H9 (cell line): ENCODE data around the gene CELF5. TPM values are rescaled to one million over a fixed set of nuclear protein-coding genes. Genes with fewer than 3 reads are reported as not detected.

Experiments
- DNase-seq: peaks from one replicate; pipeline ENCODE4 v3.0.0-alpha.2; 2017
- H2AFZ ChIP-seq: one replicate; pipeline ENCODE4 v1.6.1; 2013; ENCODE audit warnings: mild to moderate bottlenecking, low read length, control low read depth, moderate library complexity
- H2AK5ac ChIP-seq: 2 replicates; pipeline ENCODE4 v1.6.1; 2013; ENCODE audit warnings: low read length, control low read depth, mixed read lengths; ENCODE audit not compliant: insufficient read length
- H2BK120ac ChIP-seq: one replicate; pipeline ENCODE4 v1.6.1; 2013; ENCODE audit warnings: low read depth, mild to moderate bottlenecking, low read length, control low read depth, inconsistent platforms; ENCODE audit not compliant: poor library complexity, severe bottlenecking
- H2BK12ac ChIP-seq: 2 replicates; pipeline ENCODE4 v1.6.1; 2013; ENCODE audit warnings: low read length, control low read depth, mixed read lengths, low read depth; ENCODE audit not compliant: insufficient read length
- H2BK15ac ChIP-seq: 2 replicates; pipeline ENCODE4 v1.6.1; 2013; ENCODE audit warnings: low read depth, low read length, control low read depth
- H2BK20ac ChIP-seq: one replicate; pipeline ENCODE4 v1.6.1; 2013; ENCODE audit warnings: low read depth, mild to moderate bottlenecking, low read length, control low read depth, inconsistent platforms; ENCODE audit not compliant: poor library complexity, severe bottlenecking
- H2BK5ac ChIP-seq: 2 replicates; pipeline ENCODE4 v1.6.1; 2013; ENCODE audit warnings: low read length, control low read depth, mixed read lengths; ENCODE audit not compliant: insufficient read length
- H3K14ac ChIP-seq: 2 replicates; pipeline ENCODE4 v1.6.1; 2013; ENCODE audit warnings: low read length, control low read depth; ENCODE audit not compliant: insufficient read depth
- H3K18ac ChIP-seq: 2 replicates; pipeline ENCODE4 v1.6.1; 2013; ENCODE audit warnings: low read depth, mild to moderate bottlenecking, mixed read lengths, low read length, control low read depth; ENCODE audit not compliant: insufficient read length
- H3K23ac ChIP-seq: 2 replicates; pipeline ENCODE4 v1.6.1; 2013; ENCODE audit warnings: low read length, control low read depth, mixed read lengths, low read depth; ENCODE audit not compliant: insufficient read length
- H3K23me2 ChIP-seq: 2 replicates; pipeline ENCODE4 v1.6.1; 2013; ENCODE audit warnings: low read depth, mild to moderate bottlenecking, mixed read lengths, low read length, control low read depth; ENCODE audit not compliant: insufficient read length, poor library complexity, severe bottlenecking
- H3K27ac ChIP-seq: 2 replicates; pipeline ENCODE4 v1.5.1; 2013; ENCODE audit warnings: low read length, control low read depth, mixed read lengths, low read depth; ENCODE audit not compliant: insufficient read length
- H3K27me3 ChIP-seq: 2 replicates; pipeline ENCODE4 v1.6.1; 2013; ENCODE audit warnings: low read length, control low read depth, inconsistent platforms; ENCODE audit not compliant: insufficient read depth
- H3K4ac ChIP-seq: 2 replicates; pipeline ENCODE4 v1.6.1; 2013; ENCODE audit warnings: low read depth, mild to moderate bottlenecking, control low read depth, inconsistent platforms, low read length, moderate library complexity
- H3K4me1 ChIP-seq: 2 replicates; pipeline ENCODE4 v1.6.1; 2013; ENCODE audit warnings: low read length, control low read depth, inconsistent platforms; ENCODE audit not compliant: insufficient read depth
- H3K4me2 ChIP-seq: 2 replicates; pipeline ENCODE4 v1.6.1; 2013; ENCODE audit warnings: low read length, control low read depth, mixed read lengths; ENCODE audit not compliant: insufficient read length, insufficient read depth
- H3K56ac ChIP-seq: 2 replicates; pipeline ENCODE4 v1.6.1; 2013; ENCODE audit warnings: low read depth, mild to moderate bottlenecking, mixed read lengths, low read length, control low read depth; ENCODE audit not compliant: insufficient read length
- H3K79me1 ChIP-seq: 2 replicates; pipeline ENCODE4 v1.6.1; 2013; ENCODE audit warnings: low read depth, mild to moderate bottlenecking, moderate library complexity, low read length, control low read depth, inconsistent platforms; ENCODE audit not compliant: insufficient read depth, poor library complexity, severe bottlenecking
- H3K79me2 ChIP-seq: 2 replicates; pipeline ENCODE4 v1.6.1; 2013; ENCODE audit warnings: low read length, control low read depth, inconsistent platforms; ENCODE audit not compliant: insufficient read depth
- H3K9ac ChIP-seq: 2 replicates; pipeline ENCODE4 v1.6.1; 2013; ENCODE audit warnings: low read length, control low read depth, mixed read lengths; ENCODE audit not compliant: insufficient read length; ENCODE audit errors: extremely low read depth
- H3K9me3 ChIP-seq: one replicate; pipeline ENCODE4 v1.6.1; 2013; ENCODE audit warnings: low read depth, low read length, inconsistent platforms; ENCODE audit not compliant: control insufficient read depth
- H3T11ph ChIP-seq: one replicate; pipeline ENCODE4 v1.6.1; 2013; ENCODE audit warnings: mild to moderate bottlenecking, low read length, control low read depth, inconsistent platforms
- H4K20me1 ChIP-seq: one replicate; pipeline ENCODE4 v1.6.1; 2013; ENCODE audit not compliant: control insufficient read depth, insufficient read length, insufficient read depth
- H4K5ac ChIP-seq: 2 replicates; pipeline ENCODE4 v1.6.1; 2013; ENCODE audit warnings: low read depth, mild to moderate bottlenecking, mixed read lengths, low read length, control low read depth; ENCODE audit not compliant: insufficient read length
- H4K8ac ChIP-seq: replicated peaks from 2 replicates; pipeline ENCODE4 v1.6.1; 2013; ENCODE audit warnings: low read length, control low read depth, mixed read lengths, low read depth; ENCODE audit not compliant: insufficient read length
- H4K91ac ChIP-seq: 2 replicates; pipeline ENCODE4 v1.6.1; 2013; ENCODE audit warnings: low read depth, mild to moderate bottlenecking, moderate library complexity, mixed read lengths, low read length, control low read depth; ENCODE audit not compliant: insufficient read length
- H3K27ac Mint-ChIP-seq, 3 experiments: 2 replicates in 2 of 3; 3 replicates in 1 of 3; pipeline ENCODE4 v1.8.0; 2020 to 2021; ENCODE audit warnings: mixed read lengths in 3 of 3, mild to moderate bottlenecking in 1 of 3, moderate library complexity in 1 of 3
- H3K27me3 Mint-ChIP-seq: 2 replicates; pipeline ENCODE4 v1.8.0; 2021; ENCODE audit warnings: low read depth, mild to moderate bottlenecking, moderate library complexity, mixed read lengths
- H3K36me3 Mint-ChIP-seq, 3 experiments: 2 replicates in 2 of 3; 3 replicates in 1 of 3; pipeline ENCODE4 v1.8.0; 2020 to 2021; ENCODE audit warnings: low read depth in 3 of 3, mixed read lengths in 3 of 3; ENCODE audit not compliant: insufficient read depth in 1 of 3
- H3K4me1 Mint-ChIP-seq, 2 experiments: 2 replicates each; pipeline ENCODE4 v1.8.0; 2020; ENCODE audit warnings: mixed read lengths in 2 of 2
- H3K4me3 Mint-ChIP-seq, 2 experiments: 2 replicates in 1 of 2; 3 replicates in 1 of 2; pipeline ENCODE4 v1.8.0; 2020 to 2021; ENCODE audit warnings: mild to moderate bottlenecking in 2 of 2, mixed read lengths in 2 of 2, moderate library complexity in 1 of 2
- H3K9me3 Mint-ChIP-seq, 2 experiments: 2 replicates in 1 of 2; 3 replicates in 1 of 2; pipeline ENCODE4 v1.8.0; 2020; ENCODE audit warnings: mild to moderate bottlenecking in 2 of 2, mixed read lengths in 2 of 2, moderate library complexity in 1 of 2
- CTCF ChIP-seq: fragments of 200-600 bp; sonication (generic); conservative IDR thresholded peaks from 3 replicates; pipeline ENCODE4 v1.8.0; 2021; ENCODE audit warnings: antibody characterized with exemption, mild to moderate bottlenecking
- WGBS: extraction: QIAGEN DNeasy Blood & Tissue Kit; methylation state at CpG from one replicate; pipeline ENCODE4 v1.1.7; 2013; ENCODE audit warnings: missing lambda C conversion rate, low lambda C conversion rate, mixed read lengths; ENCODE audit not compliant: insufficient read length; ENCODE audit errors: extremely low coverage; 5-methylcytosine and 5-hydroxymethylcytosine counted together
- total RNA-seq: library from RNA; stranded (reverse); gene quantifications from 2 replicates; pipeline ENCODE4 v1.2.1, GENCODE V29; 2021

CELF5 gene
- total RNA-seq, 1 experiment from 2014 or later, result 4.8 TPM

GRCh38 chr19:3336680-3337523 lies 112.4 kb downstream of the CELF5 start:
- TF ChIP-seq CTCF, result no peak
- no CpG with 5 or more reads among the region's 22 CpGs for WGBS
- Histone ChIP-seq H2BK20ac (no peak overlapping the region), H2BK5ac (no peak overlapping the region), H3K9ac (no peak overlapping the region), H3K23me2 (no peaks in the 10 kb centered on the region), H3K27me3 (no peaks in the 10 kb centered on the region; the same call in 1 of the 2 replicates), H3K14ac (no peak overlapping the region), H4K8ac (no peak overlapping the region), H3K79me1 (no peaks in the 10 kb centered on the region), H3K23ac (no peak overlapping the region), H3K4me1 (no peaks in the 10 kb centered on the region), H3T11ph (no peak overlapping the region), H2AFZ (no peak overlapping the region), H2BK120ac (no peak overlapping the region), H4K91ac (no peak overlapping the region), H3K27ac (no peak overlapping the region), H2BK12ac (no peak overlapping the region), H3K56ac (no peak overlapping the region), H4K5ac (no peak overlapping the region), H3K4me2 (no peak overlapping the region), H3K9me3 (no peaks in the 10 kb centered on the region), H3K4ac (no peak overlapping the region), H2AK5ac (no peak overlapping the region), H4K20me1 (no peaks in the 10 kb centered on the region), H3K18ac (no peak overlapping the region), H2BK15ac (no peak overlapping the region), H3K79me2 (no peaks in the 10 kb centered on the region)
- H3K4me3 Mint-ChIP-seq, result no peak overlapping the region
- DNase-seq, result no peak
- no peak overlapping the region for H3K27ac Mint-ChIP-seq
- H3K4me1 Mint-ChIP-seq, result no peaks in the 10 kb centered on the region
- H3K36me3 Mint-ChIP-seq, result no peaks in the 10 kb centered on the region
- no peaks in the 10 kb centered on the region; a peak in 2 of 5 replicates for H3K9me3 Mint-ChIP-seq
- peaks cover 55% of the 10 kb centered on the region for H3K27me3 Mint-ChIP-seq
